Suppressor macrophage treated with lipopolysaccharide for 1 hour (primary cell): ENCODE results near the gene PROZ.
A peak's percentile ranks its signal among the peaks of the same experiment; 100 is the strongest.

Experiments used
- DNase-seq, 3 donors: peaks; one replicate each; pipeline ENCODE4 v3.0.0-alpha.2; 2020 to 2022

Gene PROZ

GRCh38 chr13:113142876-113143275 is 15.6 kb upstream of the PROZ start:
- DNase-seq: no peak

- no peak for DNase-seq
Observed at GRCh38 chr13:113143466-113144254, 14.8 kb upstream of the PROZ start.

GRCh38 chr13:113144255-113144629 is 14.2 kb upstream of the PROZ start:
- DNase-seq: no peak

GRCh38 chr13:113145496-113145895 is 13.0 kb upstream of the PROZ start:
- peak in 1 of 3 donors; percentile 31 for DNase-seq

- no peak for DNase-seq
Observed at GRCh38 chr13:113145911-113146598, 12.4 kb upstream of the PROZ start.

GRCh38 chr13:113146750-113147149 is 11.7 kb upstream of the PROZ start:
- no peak for DNase-seq

GRCh38 chr13:113147206-113147605 is 11.2 kb upstream of the PROZ start:
- DNase-seq: no peak

- DNase-seq: no peak
Observed at GRCh38 chr13:113148407-113148806, 10.0 kb upstream of the PROZ start.

GRCh38 chr13:113148940-113149503 is 9.4 kb upstream of the PROZ start:
- DNase-seq: no peak

GRCh38 chr13:113149711-113150549 is 8.5 kb upstream of the PROZ start:
- no peak for DNase-seq

GRCh38 chr13:113150550-113151365 is 7.7 kb upstream of the PROZ start:
- DNase-seq: no peak

GRCh38 chr13:113151745-113152690 is 6.4 kb upstream of the PROZ start:
- DNase-seq: peak; percentile 90 to 91 (median 91)

- no peak for DNase-seq
Observed at GRCh38 chr13:113152691-113152983, 5.8 kb upstream of the PROZ start.

- peak in 2 of 3 donors; percentile 34 to 46 for DNase-seq
Observed at GRCh38 chr13:113152984-113153809, 5.3 kb upstream of the PROZ start.

GRCh38 chr13:113153810-113154748 is 4.4 kb upstream of the PROZ start:
- peak; percentile 60 to 89 (median 79) for DNase-seq

GRCh38 chr13:113155201-113155600 is 3.2 kb upstream of the PROZ start:
- DNase-seq: no peak

GRCh38 chr13:113155982-113156655 is 2.3 kb upstream of the PROZ start:
- no peak for DNase-seq

GRCh38 chr13:113157206-113157928 is 1.1 kb upstream of the PROZ start:
- DNase-seq: no peak
